GOT3 (cell line): Measurements from ENCODE around the gene DDOST.
"Not testable (repeated sequence)": the region's sequence is repeated elsewhere in the genome, so short reads cannot be mapped to it uniquely, and the experiment has no call there.

Source experiments
- DNase-seq: peaks from one replicate; lab custom pipeline; 2025; ENCODE audit warnings: mixed read lengths; lab: John Stamatoyannopoulos, UW

DDOST gene

DNA sequence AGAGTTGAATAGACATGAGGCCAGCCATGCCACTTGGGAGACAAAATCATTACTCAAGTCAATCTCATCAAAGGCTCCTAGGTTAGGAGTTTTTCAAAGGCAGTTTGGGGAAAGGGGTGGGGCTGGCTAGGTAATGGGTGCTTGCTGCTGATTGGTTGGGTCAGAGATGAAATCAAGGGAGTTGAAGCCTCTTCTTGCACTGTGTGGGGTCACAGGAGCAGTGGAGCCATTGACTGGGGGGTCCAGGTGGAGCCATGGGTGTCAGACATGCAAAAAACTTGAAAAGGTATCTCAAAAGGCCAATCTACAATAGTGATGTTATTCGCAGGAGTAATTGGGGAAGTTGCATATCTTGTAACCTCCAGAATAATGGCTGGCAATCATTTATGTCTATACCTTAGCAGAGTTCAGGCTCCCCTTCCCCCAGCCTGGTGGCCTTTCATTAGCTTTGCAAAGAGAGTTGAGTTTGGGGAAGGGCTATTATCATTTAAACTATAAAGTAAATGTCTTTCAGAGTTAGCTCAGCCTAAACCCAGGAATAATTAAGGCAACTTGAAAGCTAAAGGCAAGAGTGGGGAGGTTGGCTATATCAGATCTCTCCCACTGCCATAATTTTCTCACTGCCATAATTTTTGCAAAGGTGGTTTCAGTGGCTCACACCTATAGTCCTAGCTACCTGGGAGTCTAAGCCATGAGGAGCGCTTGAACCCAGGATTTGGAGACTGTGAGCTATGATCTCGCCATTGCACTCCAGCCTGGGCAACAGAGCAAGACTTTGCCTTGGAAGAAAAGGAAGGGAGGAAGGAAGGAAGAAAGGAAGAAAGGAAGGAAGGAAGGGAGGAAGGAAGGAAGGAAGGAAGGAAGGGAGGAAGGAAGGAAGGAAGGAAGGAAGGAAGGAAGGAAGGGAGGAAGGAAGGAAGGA lies 35.7 kb downstream of the DDOST start:
- no peak for DNase-seq

DNA sequence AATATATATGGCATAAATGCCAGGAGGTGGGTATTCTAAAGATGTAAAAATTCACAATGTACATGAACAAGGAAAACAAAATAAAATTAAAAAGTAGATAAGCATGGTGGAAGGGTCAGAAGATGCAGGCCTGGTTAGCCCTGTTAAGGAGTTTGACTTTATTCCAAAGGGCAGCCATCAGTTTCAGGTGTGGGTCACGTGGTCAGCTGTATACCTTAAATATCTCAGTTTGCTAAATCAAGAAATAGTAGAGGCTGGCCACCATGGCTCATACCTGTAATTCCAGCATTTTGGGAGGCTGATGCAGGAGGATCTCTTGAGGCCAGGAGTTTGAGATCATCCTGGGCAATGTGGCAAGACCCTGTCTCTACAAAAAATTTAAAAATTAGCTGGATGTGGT lies 36.5 kb downstream of the DDOST start:
- no peak for DNase-seq

DNA sequence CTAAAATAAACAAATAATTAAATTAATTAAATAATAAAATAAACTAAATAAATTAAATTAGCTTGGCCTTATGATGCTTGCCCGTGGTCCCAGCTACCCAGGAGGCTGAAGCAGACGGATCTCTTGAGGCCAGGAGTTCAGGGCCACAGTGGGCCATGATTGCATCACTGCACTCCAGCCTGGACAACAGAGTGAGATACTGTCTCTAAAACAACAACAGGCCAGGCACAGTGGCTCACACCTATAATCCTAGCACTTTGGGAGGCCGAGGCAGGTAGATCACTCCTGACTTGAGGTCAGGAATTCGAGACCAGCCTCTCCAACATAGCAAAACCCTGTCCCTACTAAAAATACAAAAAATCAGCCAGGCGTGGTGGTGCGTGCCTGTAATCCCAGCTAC lies 40.2 kb downstream of the DDOST start:
- no peak for DNase-seq

DNA sequence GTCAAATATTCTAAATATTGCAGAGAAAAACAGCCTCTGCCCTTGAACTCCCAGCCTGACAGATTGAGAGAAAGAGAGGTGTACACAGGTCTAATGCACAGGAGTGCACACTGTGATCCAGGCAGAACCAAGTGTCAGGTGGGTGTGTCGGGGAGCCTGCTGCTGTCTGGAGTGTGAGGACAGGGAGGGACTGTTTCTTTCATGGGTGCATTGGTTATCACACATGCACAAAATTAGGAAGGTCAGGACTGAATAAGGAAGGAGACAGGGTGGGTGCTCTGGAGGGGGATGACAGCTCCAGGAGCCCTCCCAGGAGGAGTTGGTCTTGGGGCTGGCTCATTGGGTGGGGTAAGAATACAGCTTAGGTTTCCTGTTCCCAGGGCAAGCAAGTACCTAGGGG lies 41.2 kb downstream of the DDOST start:
- DNase-seq = no peak

DNA sequence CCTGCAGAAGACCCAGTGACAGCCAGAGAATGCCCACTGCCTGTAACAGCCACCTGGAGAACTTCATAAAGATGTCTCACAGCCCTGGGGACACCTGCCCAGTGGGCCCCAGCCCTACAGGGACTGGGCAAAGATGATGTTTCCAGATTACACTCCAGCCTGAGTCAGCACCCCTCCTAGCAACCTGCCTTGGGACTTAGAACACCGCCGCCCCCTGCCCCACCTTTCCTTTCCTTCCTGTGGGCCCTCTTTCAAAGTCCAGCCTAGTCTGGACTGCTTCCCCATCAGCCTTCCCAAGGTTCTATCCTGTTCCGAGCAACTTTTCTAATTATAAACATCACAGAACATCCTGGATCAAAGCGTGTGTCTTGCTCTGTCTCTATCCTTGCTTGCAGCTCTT lies 42.6 kb downstream of the DDOST start:
- DNase-seq = no peak

DNA sequence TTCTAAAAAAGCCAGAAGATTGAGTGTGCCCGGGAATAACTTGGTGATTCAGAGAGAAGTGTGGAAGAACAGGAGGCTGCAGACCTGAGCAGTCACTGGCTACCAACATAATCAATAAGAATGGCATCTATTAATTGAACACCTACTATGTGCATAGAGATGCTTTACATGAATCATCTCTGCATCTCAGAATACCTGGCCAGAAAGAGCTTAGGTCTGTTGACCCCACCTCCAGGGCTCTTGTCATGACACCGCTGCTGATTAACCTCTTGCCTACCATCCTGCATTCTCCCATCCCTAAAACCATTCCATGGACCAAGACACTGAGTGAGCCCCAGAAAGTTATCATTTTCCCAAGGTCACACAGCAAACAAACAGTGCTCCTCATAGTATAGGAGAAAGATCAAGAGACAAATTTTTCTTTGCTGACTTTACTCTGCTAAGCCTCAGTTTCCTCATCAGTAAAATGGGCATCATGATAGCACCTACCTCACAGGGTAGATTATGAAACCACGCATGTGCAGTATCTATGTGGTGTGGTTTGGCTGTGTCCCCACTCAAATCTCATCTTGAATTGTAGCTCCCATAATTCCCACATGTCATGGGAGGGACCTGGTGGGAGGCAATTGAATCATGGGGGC lies 44.2 kb downstream of the DDOST start:
- DNase-seq = no peak

DNA sequence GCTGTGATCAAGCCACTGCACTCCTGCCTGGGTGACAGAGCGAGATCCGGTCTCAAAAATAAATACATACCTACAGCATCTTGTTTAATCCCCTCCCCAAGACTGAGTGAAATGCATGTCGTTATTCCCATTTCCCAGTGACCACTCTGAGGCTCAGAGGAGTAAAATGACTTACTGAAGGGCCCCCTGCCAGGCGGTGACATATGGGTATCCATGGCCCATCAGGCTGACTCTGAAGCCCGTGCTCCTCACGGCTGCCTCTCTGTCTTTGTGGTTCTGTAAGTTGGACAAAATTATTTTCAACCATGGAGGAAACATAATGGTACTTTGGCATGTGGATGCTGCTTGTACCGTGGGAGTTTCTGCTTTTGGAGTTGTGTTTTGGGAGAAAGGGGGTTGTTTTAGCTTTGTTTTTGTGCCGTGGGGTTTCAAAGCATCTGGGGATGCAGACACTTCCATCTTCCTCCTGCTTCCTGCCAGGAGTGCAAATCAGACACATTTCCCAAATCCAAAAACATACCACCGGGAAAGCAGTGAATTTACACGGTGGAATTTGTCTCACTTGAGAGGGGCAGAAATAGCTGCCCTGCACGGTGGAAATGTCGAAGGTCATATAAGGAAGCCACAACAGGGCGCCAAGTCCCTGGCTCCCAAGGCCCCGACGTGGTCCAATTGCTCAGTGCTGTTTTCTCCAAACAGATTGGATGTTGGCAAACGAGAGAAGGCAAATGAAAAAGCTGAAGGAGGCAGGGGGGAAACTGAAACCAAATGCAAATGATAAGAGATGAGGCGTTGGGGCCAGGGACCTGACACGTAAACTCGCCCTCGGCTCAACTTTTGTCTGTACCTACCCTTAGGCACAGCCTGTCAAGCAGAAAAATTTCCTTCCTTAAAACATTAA lies 45.0 kb downstream of the DDOST start:
- DNase-seq = no peak

DNA sequence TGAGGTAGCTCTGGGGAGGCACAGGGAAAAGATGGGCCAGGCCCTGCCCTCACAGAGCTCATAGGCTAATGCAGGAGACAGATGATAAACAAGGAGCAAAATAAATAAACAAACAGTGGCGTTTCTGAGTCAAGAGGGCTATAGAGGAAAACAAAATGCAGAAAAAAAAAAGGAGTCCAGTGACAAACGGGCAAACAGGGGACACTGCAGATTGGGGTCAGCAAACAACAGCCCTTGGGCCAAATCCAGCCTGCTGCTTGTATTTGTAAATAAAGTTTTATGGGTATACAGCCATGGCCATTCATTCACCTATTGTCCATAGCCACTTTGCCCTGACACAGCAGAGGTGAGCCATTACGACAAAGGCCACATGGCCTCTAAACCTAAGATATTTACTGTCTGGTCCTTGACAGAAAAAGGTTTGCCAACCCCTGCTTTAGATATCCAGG lies 47.0 kb downstream of the DDOST start:
- no peak for DNase-seq

DNA sequence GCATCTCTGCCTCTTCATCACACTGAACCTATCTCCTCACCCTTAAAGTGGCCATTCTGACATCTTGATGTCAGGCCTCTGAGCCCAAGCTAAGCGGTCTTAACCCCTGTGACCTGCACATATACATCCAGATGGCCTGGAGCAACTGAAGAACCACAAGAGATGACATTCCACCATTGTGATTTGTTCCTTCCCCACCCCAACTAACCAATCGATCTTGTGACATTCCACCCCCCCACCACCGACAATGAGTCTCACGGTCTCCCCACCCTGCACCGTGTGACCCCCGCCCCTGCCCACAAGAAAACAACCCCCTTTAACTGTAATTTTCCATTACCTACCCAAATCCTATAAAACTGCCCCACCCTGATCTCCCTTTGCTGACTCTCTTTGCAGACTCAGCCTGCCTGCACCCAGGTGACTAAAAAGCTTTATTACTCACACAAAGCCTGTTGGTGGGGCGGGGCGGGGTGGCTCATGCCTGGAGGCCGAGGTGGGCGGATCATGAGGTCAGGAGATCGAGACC lies 48.9 kb downstream of the DDOST start:
- DNase-seq = no peak

DNA sequence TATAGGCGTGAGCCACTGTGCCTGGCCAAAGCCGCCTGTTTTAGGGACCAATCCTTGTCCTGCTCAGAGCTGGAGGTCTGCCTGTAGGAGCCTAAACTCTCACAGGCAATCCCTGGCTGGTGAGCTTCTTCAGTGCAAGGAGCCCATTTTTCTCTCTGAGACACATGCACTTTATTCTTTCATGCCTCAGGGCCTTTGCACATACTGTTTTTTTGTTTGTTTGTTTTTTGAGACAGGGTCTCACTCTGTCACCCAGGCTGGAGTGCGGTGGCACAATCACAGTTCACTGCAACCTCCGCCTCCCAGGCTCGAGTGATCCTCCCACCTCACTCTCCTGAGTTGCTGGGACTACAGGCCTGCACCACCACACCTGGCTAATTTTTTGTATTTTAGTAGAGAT lies 49.5 kb downstream of the DDOST start:
- no peak for DNase-seq

DNA sequence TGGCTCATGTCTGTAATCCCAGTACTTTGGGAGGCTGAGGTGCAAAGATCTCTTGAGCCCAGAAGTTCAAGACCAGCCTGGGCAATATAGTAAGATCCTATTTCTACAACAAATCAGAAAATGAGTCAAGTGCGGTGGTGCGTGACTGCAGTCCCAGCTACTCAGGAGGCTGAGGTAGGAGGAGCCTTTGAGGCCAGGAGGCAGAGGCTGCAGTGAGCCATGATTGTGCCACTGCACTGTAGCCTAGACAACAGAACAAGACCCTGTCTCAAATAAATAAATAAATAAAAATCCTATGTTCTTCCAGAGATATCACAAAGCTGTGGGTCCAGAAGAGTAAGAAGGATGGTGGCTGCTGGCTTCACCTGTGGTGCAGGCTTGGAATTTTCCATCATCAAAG lies 50.2 kb downstream of the DDOST start:
- no peak for DNase-seq

DNA sequence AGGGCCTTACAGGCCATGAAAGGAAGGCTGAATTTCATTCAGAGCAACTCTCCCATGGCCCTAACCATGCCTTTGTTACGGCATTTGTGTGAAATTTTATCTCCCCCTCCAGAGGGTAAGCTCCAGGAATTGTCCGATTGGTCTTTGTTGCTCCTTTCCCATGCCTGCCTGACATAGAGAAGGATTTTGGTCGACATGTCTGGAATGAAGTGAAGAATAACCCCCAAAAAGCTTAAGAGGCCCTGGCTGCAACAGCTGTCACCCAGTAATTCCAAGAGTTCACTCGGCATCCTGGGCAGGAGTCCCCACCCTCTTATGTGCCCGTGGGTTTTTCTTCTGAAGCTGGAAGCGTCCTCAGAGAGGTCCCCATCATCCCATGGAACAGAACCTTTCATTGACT lies 51.6 kb downstream of the DDOST start:
- no peak for DNase-seq

DNA sequence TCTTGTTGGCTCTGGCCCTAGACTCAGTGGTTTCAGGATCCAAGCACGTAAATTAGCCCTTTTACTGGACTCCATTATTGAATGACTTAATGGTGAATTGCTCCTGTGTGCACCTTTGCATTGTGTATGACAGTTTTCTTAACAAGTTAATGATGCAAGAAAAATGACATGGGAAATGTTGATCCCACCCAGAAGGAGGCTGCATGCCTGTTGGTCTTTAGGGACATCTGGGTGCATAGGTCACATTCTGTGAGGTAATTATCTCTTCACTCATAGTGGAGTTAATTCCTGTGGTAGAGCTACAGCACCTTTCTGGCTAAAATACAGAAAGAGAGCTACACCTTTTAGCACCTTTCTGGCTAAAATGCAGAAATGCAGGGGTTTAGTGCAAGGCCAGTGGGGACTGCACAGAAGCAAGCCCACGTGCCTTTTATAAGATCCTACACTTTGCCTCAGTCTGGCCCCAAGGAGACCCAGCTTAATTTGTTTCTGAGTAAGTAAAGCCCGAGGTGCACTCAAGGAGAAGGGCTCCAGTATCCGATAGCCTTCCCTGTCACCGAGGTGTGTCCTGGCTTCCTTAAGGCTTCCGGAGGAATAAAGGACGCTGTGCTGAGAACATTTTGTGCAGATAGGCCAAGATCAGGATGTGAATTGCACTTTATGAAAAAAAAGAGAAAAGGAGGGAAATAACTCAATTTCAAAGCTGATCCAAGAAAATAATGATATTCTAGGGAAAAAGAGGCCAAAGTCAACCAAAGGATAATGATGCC lies 54.2 kb downstream of the DDOST start:
- DNase-seq = not testable (repeated sequence)

DNA sequence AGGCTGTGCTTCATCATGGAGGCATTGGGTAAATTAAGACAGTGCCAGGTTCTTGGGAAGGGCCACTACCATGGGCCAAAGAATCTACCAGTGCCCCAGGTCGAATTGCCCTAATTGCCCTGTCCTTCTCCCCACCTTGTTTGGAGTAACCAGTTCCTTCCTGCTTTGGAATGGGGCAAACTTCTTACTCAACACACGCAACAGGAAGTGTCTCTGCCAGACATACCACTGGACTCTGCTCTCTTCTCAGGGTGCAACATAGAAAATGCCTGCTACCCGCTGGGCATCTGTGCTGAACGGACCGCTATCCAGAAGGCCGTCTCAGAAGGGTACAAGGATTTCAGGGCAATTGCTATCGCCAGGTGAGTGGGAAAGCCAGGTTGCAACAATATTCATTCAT lies 56.5 kb downstream of the DDOST start:
- no peak for DNase-seq

DNA sequence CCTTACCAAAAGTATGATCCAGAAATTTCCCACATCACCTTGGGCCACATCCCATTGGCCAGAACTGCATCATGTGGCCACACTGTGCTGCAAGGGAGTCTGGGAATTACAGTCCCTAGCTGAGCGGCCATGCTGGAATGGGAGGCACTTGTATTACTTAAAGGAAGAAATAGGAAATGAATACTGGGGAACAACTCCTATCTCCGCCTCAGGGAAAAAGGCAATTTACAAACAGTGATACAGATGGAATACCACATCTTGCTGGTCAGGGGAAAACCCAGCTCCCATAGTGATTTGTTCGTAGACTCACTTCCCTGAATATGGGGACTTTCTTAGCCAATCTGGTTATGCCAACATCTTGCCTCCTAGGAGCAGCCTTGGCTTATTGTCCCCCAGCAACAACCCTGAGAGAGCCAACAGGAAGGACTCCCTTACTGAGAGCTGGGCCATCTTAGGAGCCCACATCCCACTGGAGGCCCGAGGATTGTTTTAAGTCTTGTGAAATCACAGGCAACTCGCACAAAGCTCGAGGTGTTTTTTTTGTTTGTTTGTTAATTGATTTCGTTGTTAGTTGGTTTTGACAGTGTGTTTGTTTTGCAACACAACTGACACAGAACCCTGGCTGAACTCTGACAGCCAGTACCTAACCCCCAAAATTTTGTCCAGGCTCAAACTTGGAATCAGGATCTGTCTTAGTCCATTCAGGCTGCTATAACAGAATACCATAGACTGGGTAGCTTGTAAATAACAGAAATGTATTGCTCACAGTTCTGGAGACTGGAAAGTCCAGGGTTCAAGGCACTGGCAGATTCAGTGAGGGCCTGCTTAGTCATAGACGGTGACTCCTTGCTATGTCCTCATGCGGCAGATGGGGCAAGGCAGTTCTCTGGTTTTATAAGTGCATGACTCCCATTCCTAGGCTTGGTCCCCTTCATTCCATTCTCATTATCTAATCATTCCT lies 57.4 kb downstream of the DDOST start:
- no peak for DNase-seq

DNA sequence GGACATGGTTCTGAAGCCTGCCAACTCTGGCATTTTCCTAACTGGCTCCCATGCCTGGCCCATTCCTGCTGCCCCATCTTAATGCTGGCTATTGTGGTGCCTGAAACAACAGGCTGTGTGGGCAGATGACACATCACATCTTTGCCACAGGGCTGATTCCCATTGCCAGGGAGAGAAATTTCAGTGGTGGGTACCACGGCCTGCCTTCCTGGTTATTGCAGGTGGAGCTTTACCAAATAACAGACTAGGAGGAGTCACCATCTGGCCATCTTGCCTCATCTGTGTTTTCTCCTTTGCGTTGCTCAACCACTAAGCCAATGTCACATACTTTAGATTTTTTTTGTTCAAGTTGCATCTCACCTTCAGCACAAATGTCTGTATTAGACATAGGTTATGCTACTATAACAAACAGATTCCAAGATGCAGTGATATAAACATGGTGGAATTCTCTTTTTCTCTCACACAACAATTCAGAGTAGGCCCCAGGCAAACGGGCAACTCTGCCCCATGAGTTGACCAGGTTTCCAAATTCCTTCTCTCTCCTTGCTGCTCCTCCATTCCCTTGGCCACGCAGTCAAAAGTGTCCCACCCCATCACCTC lies 58.2 kb downstream of the DDOST start:
- no peak for DNase-seq
